PFSK-1 (cell line): Measurements from ENCODE around the gene DGKK.

ENCODE experiments used
- FOXP2 ChIP-seq: optimal IDR thresholded peaks from 2 replicates; pipeline ENCODE3; 2011; ENCODE audit warnings: borderline replicate concordance, control low read depth, inconsistent platforms; ENCODE audit not compliant: insufficient read depth; ENCODE audit errors: extremely low read length, extremely low read depth
- POLR2AphosphoS5 ChIP-seq: IDR thresholded peaks from 2 replicates; pipeline ENCODE4 v1.6.1; 2012; ENCODE audit warnings: low read depth, mild to moderate bottlenecking, control low read depth, low read length, moderate library complexity
- REST ChIP-seq, 2 experiments: IDR thresholded peaks; 2 replicates each; pipeline versions ENCODE4 v1.6.1 to v1.8.0; 2011 to 2012; ENCODE audit warnings: low read depth in 2 of 2, low read length in 2 of 2, control low read depth in 1 of 2, inconsistent platforms in 1 of 2, mild to moderate bottlenecking in 1 of 2, moderate library complexity in 1 of 2; ENCODE audit not compliant: insufficient read depth in 1 of 2
- SIN3A ChIP-seq: IDR thresholded peaks from 2 replicates; pipeline ENCODE4 v1.6.1; 2012; ENCODE audit warnings: mild to moderate bottlenecking, low read length, moderate library complexity, borderline replicate concordance; ENCODE audit not compliant: insufficient read depth
- TAF1 ChIP-seq: IDR thresholded peaks from 2 replicates; pipeline ENCODE4 v1.6.1; 2012; ENCODE audit warnings: low read length, control low read depth, borderline replicate concordance; ENCODE audit not compliant: insufficient read depth

DNA sequence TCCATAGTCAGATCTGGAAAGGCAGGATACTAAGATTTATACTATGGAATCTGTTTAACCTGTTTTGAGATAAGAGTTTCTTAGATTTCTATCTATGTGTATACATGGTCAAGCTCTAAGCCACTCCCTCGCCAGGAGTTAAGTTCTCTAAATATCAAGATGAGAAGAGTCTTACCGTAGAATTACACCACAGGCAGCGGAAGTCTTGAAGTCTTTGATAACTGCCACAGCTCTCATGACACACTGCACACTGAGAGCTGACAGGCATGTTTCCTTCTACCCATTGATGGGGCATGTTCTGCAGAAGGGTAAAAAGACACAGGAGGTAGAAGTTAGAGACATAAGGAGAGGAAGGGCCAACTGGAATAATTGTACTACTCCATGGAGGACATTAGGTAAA, 67.7 kb downstream of the DGKK start:
- TF ChIP-seq POLR2AphosphoS5 (no peak), REST (IDR thresholded peaks at IDR 0.05; ENCODE audit: insufficient read depth in 1 of 2, low read depth in 2 of 2, low read length in 2 of 2) (no peak), SIN3A (no peak), TAF1 (no peak), FOXP2 (no peak)
